Ishikawa (cell line): Measurements from ENCODE around the gene ELAVL1.

Experiments used
- CEBPB ChIP-seq: IDR thresholded peaks from 2 replicates; pipeline ENCODE4 v1.6.1; 2012
- CREB1 ChIP-seq: IDR thresholded peaks from 2 replicates; pipeline ENCODE4 v1.6.1; 2012; ENCODE audit warnings: low read depth
- EGR1 ChIP-seq: IDR thresholded peaks from 2 replicates; pipeline ENCODE4 v1.6.1; 2012
- EP300 ChIP-seq: IDR thresholded peaks from 2 replicates; pipeline ENCODE4 v1.6.1; 2012; ENCODE audit warnings: borderline replicate concordance
- FOXM1 ChIP-seq: IDR thresholded peaks from 2 replicates; pipeline ENCODE4 v1.6.1; 2012; ENCODE audit warnings: low read depth, borderline replicate concordance
- MAX ChIP-seq: IDR thresholded peaks from 2 replicates; pipeline ENCODE4 v1.6.1; 2012
- NFIC ChIP-seq: IDR thresholded peaks from 2 replicates; pipeline ENCODE4 v1.6.1; 2012
- RAD21 ChIP-seq: IDR thresholded peaks from 2 replicates; pipeline ENCODE4 v1.6.1; 2012; ENCODE audit warnings: low read depth
- REST ChIP-seq: IDR thresholded peaks from 2 replicates; pipeline ENCODE4 v1.6.1; 2012; ENCODE audit warnings: low read depth, mild to moderate bottlenecking
- TAF1 ChIP-seq: IDR thresholded peaks from 2 replicates; pipeline ENCODE4 v1.6.1; 2012; ENCODE audit warnings: low read depth, mild to moderate bottlenecking
- TCF12 ChIP-seq: IDR thresholded peaks from 2 replicates; pipeline ENCODE4 v1.6.1; 2012; ENCODE audit warnings: low read depth
- TEAD4 ChIP-seq: IDR thresholded peaks from 2 replicates; pipeline ENCODE4 v1.6.1; 2012
- USF1 ChIP-seq: IDR thresholded peaks from 2 replicates; pipeline ENCODE4 v1.6.1; 2012
- YY1 ChIP-seq: IDR thresholded peaks from 2 replicates; pipeline ENCODE4 v1.6.1; 2012; ENCODE audit warnings: low read depth
- ZBTB7A ChIP-seq: IDR thresholded peaks from 2 replicates; pipeline ENCODE4 v1.6.1; 2012; ENCODE audit warnings: low read depth

The ELAVL1 gene

GRCh38 chr19:7986321-7987113 lies 18.9 kb downstream of the ELAVL1 start:
- TF ChIP-seq MAX: no peak
- no peak for TF ChIP-seq CREB1
- TF ChIP-seq REST: no peak
- no peak for TF ChIP-seq RAD21
- no peak for TF ChIP-seq TAF1
- no peak for TF ChIP-seq ZBTB7A
- TF ChIP-seq EGR1: no peak
- no peak for TF ChIP-seq YY1
- no peak for TF ChIP-seq NFIC
- no peak for TF ChIP-seq TEAD4
- no peak for TF ChIP-seq TCF12

- TF ChIP-seq TCF12: no peak
- TF ChIP-seq MAX: no peak
- TF ChIP-seq EP300: no peak
- no peak for TF ChIP-seq TAF1
- no peak for TF ChIP-seq USF1
- no peak for TF ChIP-seq REST
- TF ChIP-seq YY1: no peak
- TF ChIP-seq ZBTB7A: no peak
- TF ChIP-seq EGR1: no peak
Observed at GRCh38 chr19:7985481-7985911, 19.9 kb downstream of the ELAVL1 start.

GRCh38 chr19:7983995-7984837 lies 21.2 kb downstream of the ELAVL1 start:
- TF ChIP-seq EGR1 (no peak), MAX (no peak), CEBPB (no peak), REST (no peak), YY1 (no peak), RAD21 (no peak), EP300 (no peak), FOXM1 (no peak), TEAD4 (no peak)

- TF ChIP-seq TAF1: no peak
- TF ChIP-seq RAD21: no peak
- no peak for TF ChIP-seq ZBTB7A
- TF ChIP-seq EP300: no peak
- no peak for TF ChIP-seq MAX
- no peak for TF ChIP-seq TCF12
- no peak for TF ChIP-seq YY1
- TF ChIP-seq CREB1: no peak
- TF ChIP-seq NFIC: no peak
- TF ChIP-seq CEBPB: no peak
- no peak for TF ChIP-seq EGR1
- no peak for TF ChIP-seq USF1
- TF ChIP-seq TEAD4: no peak
- TF ChIP-seq FOXM1: no peak
Observed at GRCh38 chr19:7983286-7983950, 22.0 kb downstream of the ELAVL1 start.
